ENCODE data around the gene CCDC186. TPM values are rescaled to one million over a fixed set of nuclear protein-coding genes. Genes with fewer than 3 reads are reported as not detected.

The CCDC186 gene
- total and polyA plus RNA-seq, 2 of the 8 experiments (the other 6 are each of a cell fraction or from before 2014, with no cell fraction given), result 3.0 to 30.3 TPM

DNA sequence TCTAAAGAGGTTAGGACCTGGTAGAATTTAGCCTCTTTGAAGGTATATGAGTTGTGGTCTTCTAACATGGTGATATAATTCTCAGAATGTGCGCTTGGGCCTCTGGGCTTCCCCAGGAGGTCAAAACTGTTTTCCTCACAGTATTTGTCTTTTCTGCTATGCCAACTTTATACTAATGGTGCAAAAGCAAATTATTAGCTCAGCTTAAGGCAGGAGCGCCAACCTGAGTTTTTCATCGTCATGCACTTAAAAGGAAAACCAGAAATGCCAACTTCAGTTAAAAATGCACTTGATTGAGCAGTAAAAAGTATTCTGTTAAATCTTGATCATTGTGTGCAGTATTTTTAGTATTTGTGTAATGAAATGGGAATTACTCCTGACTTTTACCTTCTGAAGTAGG, 14.9 kb upstream of the CCDC186 start (continued):
- TF ChIP-seq, protein P1, sequence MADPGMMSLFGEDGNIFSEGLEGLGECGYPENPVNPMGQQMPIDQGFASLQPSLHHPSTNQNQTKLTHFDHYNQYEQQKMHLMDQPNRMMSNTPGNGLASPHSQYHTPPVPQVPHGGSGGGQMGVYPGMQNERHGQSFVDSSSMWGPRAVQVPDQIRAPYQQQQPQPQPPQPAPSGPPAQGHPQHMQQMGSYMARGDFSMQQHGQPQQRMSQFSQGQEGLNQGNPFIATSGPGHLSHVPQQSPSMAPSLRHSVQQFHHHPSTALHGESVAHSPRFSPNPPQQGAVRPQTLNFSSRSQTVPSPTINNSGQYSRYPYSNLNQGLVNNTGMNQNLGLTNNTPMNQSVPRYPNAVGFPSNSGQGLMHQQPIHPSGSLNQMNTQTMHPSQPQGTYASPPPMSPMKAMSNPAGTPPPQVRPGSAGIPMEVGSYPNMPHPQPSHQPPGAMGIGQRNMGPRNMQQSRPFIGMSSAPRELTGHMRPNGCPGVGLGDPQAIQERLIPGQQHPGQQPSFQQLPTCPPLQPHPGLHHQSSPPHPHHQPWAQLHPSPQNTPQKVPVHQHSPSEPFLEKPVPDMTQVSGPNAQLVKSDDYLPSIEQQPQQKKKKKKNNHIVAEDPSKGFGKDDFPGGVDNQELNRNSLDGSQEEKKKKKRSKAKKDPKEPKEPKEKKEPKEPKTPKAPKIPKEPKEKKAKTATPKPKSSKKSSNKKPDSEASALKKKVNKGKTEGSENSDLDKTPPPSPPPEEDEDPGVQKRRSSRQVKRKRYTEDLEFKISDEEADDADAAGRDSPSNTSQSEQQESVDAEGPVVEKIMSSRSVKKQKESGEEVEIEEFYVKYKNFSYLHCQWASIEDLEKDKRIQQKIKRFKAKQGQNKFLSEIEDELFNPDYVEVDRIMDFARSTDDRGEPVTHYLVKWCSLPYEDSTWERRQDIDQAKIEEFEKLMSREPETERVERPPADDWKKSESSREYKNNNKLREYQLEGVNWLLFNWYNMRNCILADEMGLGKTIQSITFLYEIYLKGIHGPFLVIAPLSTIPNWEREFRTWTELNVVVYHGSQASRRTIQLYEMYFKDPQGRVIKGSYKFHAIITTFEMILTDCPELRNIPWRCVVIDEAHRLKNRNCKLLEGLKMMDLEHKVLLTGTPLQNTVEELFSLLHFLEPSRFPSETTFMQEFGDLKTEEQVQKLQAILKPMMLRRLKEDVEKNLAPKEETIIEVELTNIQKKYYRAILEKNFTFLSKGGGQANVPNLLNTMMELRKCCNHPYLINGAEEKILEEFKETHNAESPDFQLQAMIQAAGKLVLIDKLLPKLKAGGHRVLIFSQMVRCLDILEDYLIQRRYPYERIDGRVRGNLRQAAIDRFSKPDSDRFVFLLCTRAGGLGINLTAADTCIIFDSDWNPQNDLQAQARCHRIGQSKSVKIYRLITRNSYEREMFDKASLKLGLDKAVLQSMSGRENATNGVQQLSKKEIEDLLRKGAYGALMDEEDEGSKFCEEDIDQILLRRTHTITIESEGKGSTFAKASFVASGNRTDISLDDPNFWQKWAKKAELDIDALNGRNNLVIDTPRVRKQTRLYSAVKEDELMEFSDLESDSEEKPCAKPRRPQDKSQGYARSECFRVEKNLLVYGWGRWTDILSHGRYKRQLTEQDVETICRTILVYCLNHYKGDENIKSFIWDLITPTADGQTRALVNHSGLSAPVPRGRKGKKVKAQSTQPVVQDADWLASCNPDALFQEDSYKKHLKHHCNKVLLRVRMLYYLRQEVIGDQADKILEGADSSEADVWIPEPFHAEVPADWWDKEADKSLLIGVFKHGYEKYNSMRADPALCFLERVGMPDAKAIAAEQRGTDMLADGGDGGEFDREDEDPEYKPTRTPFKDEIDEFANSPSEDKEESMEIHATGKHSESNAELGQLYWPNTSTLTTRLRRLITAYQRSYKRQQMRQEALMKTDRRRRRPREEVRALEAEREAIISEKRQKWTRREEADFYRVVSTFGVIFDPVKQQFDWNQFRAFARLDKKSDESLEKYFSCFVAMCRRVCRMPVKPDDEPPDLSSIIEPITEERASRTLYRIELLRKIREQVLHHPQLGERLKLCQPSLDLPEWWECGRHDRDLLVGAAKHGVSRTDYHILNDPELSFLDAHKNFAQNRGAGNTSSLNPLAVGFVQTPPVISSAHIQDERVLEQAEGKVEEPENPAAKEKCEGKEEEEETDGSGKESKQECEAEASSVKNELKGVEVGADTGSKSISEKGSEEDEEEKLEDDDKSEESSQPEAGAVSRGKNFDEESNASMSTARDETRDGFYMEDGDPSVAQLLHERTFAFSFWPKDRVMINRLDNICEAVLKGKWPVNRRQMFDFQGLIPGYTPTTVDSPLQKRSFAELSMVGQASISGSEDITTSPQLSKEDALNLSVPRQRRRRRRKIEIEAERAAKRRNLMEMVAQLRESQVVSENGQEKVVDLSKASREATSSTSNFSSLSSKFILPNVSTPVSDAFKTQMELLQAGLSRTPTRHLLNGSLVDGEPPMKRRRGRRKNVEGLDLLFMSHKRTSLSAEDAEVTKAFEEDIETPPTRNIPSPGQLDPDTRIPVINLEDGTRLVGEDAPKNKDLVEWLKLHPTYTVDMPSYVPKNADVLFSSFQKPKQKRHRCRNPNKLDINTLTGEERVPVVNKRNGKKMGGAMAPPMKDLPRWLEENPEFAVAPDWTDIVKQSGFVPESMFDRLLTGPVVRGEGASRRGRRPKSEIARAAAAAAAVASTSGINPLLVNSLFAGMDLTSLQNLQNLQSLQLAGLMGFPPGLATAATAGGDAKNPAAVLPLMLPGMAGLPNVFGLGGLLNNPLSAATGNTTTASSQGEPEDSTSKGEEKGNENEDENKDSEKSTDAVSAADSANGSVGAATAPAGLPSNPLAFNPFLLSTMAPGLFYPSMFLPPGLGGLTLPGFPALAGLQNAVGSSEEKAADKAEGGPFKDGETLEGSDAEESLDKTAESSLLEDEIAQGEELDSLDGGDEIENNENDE (IDR thresholded peaks at IDR 0.05; ENCODE audit: insufficient replicate concordance, low read length), result no peak
- no peak for TF ChIP-seq CBX5 (IDR thresholded peaks at IDR 0.05; ENCODE audit: low read depth, low read length)
